K562 (cell line): ENCODE data around the gene SPATS2. TPM values are rescaled to one million over a fixed set of nuclear protein-coding genes. Genes with fewer than 3 reads are reported as not detected.

Experiments used
- ATAC-seq: fragments of 200-7000 bp; cut with Tn5 transposase; 3 replicates; pipeline ENCODE4 v1.9.1; 2020; ENCODE audit warnings: moderate library complexity
- BruUV-seq: library from RNA; stranded (reverse); fragments of 400-500 nt; replicated peaks from 2 replicates; lab custom pipeline; 2021; lab: Mats Ljungman, UMichigan
- CTCF ChIA-PET: fragments of 300-600 bp; formaldehyde crosslinking; extraction: SDS; loops from one replicate; lab custom pipeline; 2021; ENCODE audit warnings: low intra/inter-chr PET ratio; lab: Yijun Ruan, JAX
- POLR2A ChIA-PET: fragments of 300-600, 350-650 bp; sonication (Branson Sonifier 250); formaldehyde crosslinking; extraction: SDS; loops from one replicate; lab custom pipeline; 2021; ENCODE audit warnings: antibody characterized with exemption, inconsistent platforms; lab: Yijun Ruan, JAX
- DNase-seq, 4 experiments: peaks; one replicate each; pipeline versions ENCODE4 v3.0.0 to v3.0.0-alpha.2; 2011 to 2018; ENCODE audit warnings: low spot score in 3 of 4, mixed read lengths in 3 of 4; ENCODE audit errors: extremely low read depth in 1 of 4
- FAIRE-seq: peaks from 2 replicates; lab custom pipeline; 2011; peaks lifted over from hg19 to GRCh38; lab: Jason Lieb, UNC
- H2AFZ ChIP-seq: 2 replicates; pipeline ENCODE4 v1.6.0; 2011; ENCODE audit warnings: low read depth, low read length, control low read depth, inconsistent platforms
- H3K27ac ChIP-seq: fragments of 200-600 bp; 3 replicates; pipeline ENCODE4 v1.8.0; 2011; ENCODE audit warnings: low read depth, mild to moderate bottlenecking, control low read depth, inconsistent platforms, low read length, moderate library complexity, mixed read lengths; ENCODE audit errors: extremely low read depth
- H3K27me3 ChIP-seq, 2 experiments: fragments of 300-600 bp in 1 of 2; 2 replicates in 1 of 2; 3 replicates in 1 of 2; pipeline versions ENCODE4 v1.6.0 to v1.8.0; 2011; ENCODE audit warnings: inconsistent platforms in 2 of 2, low read length in 2 of 2, mild to moderate bottlenecking in 1 of 2, mixed read lengths in 1 of 2, moderate library complexity in 1 of 2; ENCODE audit not compliant: control insufficient read depth in 2 of 2, insufficient read depth in 2 of 2
- H3K36me3 ChIP-seq: fragments of 300-600 bp; 3 replicates; pipeline ENCODE4 v1.8.0; 2011; ENCODE audit warnings: mild to moderate bottlenecking, low read length, inconsistent platforms; ENCODE audit not compliant: control insufficient read depth, insufficient read depth
- H3K4me1 ChIP-seq, 2 experiments: fragments of 200-600 bp in 1 of 2; replicated peaks in 1 of 2; 2 replicates in 1 of 2; 3 replicates in 1 of 2; pipeline versions ENCODE4 v1.5.1 to v1.8.0; 2011; ENCODE audit warnings: inconsistent platforms in 2 of 2, low read length in 2 of 2, mild to moderate bottlenecking in 1 of 2, mixed read lengths in 1 of 2, moderate library complexity in 1 of 2; ENCODE audit not compliant: control insufficient read depth in 2 of 2, insufficient read depth in 2 of 2
- H3K4me2 ChIP-seq: 2 replicates; pipeline ENCODE4 v1.6.1; 2011; ENCODE audit warnings: low read length, control low read depth, inconsistent platforms, mixed read lengths; ENCODE audit not compliant: insufficient read depth
- H3K4me3 ChIP-seq: fragments of 200-600 bp; sonication (generic), shearing (Covaris generic); 2 replicates; pipeline ENCODE4 v1.5.1; 2016; ENCODE audit warnings: control low read depth, inconsistent platforms
- H3K79me2 ChIP-seq: fragments of 200-600 bp; 3 replicates; pipeline ENCODE4 v1.8.0; 2011; ENCODE audit warnings: low read length, inconsistent platforms; ENCODE audit not compliant: control insufficient read depth, insufficient read depth
- H3K9ac ChIP-seq, 2 experiments: 2 replicates each; pipeline versions ENCODE4 v1.6.0 to v1.6.1; 2011; ENCODE audit warnings: low read depth in 2 of 2, low read length in 2 of 2, control low read depth in 1 of 2, inconsistent platforms in 1 of 2, mild to moderate bottlenecking in 1 of 2, mixed read lengths in 1 of 2; ENCODE audit not compliant: insufficient read depth in 1 of 2
- H3K9me1 ChIP-seq: one replicate; pipeline ENCODE4 v1.6.0; 2011; ENCODE audit warnings: inconsistent platforms, mild to moderate bottlenecking, low read length, moderate library complexity; ENCODE audit not compliant: control insufficient read depth, insufficient read depth
- H3K9me3 ChIP-seq: replicated peaks from 2 replicates; pipeline ENCODE4 v1.5.1; 2011; ENCODE audit warnings: low read depth, low read length, inconsistent platforms; ENCODE audit not compliant: control insufficient read depth, insufficient read depth
- H4K20me1 ChIP-seq: replicated peaks from 2 replicates; pipeline ENCODE4 v1.6.1; 2011; ENCODE audit warnings: low read length, inconsistent platforms, mixed read lengths; ENCODE audit not compliant: control insufficient read depth, insufficient read depth
- CEBPB ChIP-seq: fragments of 450-650 bp; IDR thresholded peaks from 2 replicates; pipeline ENCODE4 v1.6.1; 2016; ENCODE audit warnings: missing genetic modification characterization, missing compliant biosample characterization
- ZNF12 ChIP-seq: sonication (generic); formaldehyde crosslinking; IDR thresholded peaks from 2 replicates; pipeline ENCODE4 v1.4.0; 2020; ENCODE audit warnings: mild to moderate bottlenecking, missing genetic modification reagents
- WGBS: fragments of 100-300 bp; shearing (Covaris generic); methylation state at CpG from one replicate; pipeline ENCODE4 v1.1.6; 2016; ENCODE audit warnings: low coverage, mixed read lengths; ENCODE audit not compliant: insufficient coverage; ENCODE audit errors: missing lambda C conversion rate; 5-methylcytosine and 5-hydroxymethylcytosine counted together
- in situ Hi-C: fragments of 300-500 bp; cut with MboI; formaldehyde crosslinking; loops from 4 replicates; pipeline ENCODE4 v1.15.0; 2018; ENCODE audit warnings: inconsistent platforms, mixed read lengths
- intact Hi-C: fragments of 100-400 bp; cut with micrococcal nuclease; formaldehyde crosslinking; loops from 2 replicates; pipeline ENCODE4 v1.14.2; 2022
- polyA plus RNA-seq, 8 experiments: library from polyadenylated mRNA; depleted of rRNA in 4 of 8; stranded (reverse) in 5 of 8; unstranded in 3 of 8; fragments of >200 nt; fragmentation: Nextera tagmentation in 2 of 8; fragmentation: Illumina TruSeq in 1 of 8; extraction: Ambion mirVana in 2 of 8; extraction: Trizol in 1 of 8; gene quantifications; 2 replicates each; pipeline versions ENCODE4 v1.2.1 to v1.2.3, GENCODE V29; 2011 to 2014; ENCODE audit warnings: inconsistent platforms in 1 of 8, missing spikeins in 1 of 8
- total RNA-seq, 7 experiments: library from RNA; depleted of rRNA in 6 of 7; stranded (reverse); fragments of >200 nt in 6 of 7; fragmentation: Illumina TruSeq in 2 of 7; extraction: Trizol in 2 of 7; gene quantifications; 2 replicates each; pipeline versions ENCODE4 v1.2.1 to v1.2.3, GENCODE V29; 2011 to 2021; ENCODE audit warnings: low replicate concordance in 1 of 7
- TF ChIP-seq, protein P1 (sequence below): fragments of 450-650 bp; IDR thresholded peaks from 2 replicates; pipeline ENCODE4 v1.6.1; 2017; ENCODE audit warnings: antibody characterized with exemption, mild to moderate bottlenecking

SPATS2 gene
- total and polyA plus RNA-seq, 9 of the 15 experiments (the other 6 are each of a cell fraction or from before 2014, with no cell fraction given) = 5.4 to 48.2 (median 17.5) TPM

DNA sequence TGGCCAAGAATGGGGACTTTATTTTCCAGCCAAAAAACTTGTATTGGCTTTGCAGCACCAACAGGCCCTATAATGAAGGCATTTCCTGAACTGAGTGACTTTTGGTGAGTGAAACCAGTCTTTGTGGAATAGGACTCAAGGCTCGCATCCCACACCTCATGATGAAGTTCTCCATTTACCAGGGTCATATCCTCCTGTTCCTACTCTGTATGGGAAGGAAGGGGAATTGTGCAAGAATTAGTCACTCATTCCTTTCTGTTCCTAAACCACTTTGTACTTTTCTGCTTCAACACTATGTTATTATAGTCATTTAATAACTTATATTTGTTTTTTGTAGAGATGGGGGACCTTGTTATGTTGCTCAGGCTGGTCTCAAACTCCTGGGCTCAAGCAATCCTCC, 2.3 kb upstream of the SPATS2 start:
- POLR2A ChIA-PET = interaction anchor here (0.6 to 1.3 kb wide), 4 partner anchors 22 to 92 kb away, joined by 3 read pairs; no protein-coding TSS in a partner anchor
- H3K9ac ChIP-seq = no peak overlapping the region
- no peak overlapping the region for H2AFZ ChIP-seq

More for the DNA sequence above, 2.3 kb upstream of the SPATS2 start:
- CTCF ChIA-PET = interaction anchor here (1.1 kb wide), 1 partner anchor 149 kb away, joined by 3 read pairs; no protein-coding TSS in a partner anchor
- H3K9me1 ChIP-seq = no peaks in the 10 kb centered on the region
- DNase-seq (no peak), ATAC-seq (no peak), FAIRE-seq (no peak)
- WGBS = 82% methylated on average over 1 of the region's 1 CpG
- no peak overlapping the region for H3K4me3 ChIP-seq
- no TSS peak for BruUV-seq
- no peaks in the 10 kb centered on the region for H3K27me3 ChIP-seq
- in situ Hi-C loops = loop anchor here (5.0 kb wide), 1 partner anchor 152 kb away; no protein-coding TSS in a partner anchor
- H3K9me3 ChIP-seq = no peaks in the 10 kb centered on the region
- 0 out of 2 replicates have a peak, but pooled peaks have one; percentile 31 for TF ChIP-seq CEBPB (tag)
- TF ChIP-seq, protein P1, sequence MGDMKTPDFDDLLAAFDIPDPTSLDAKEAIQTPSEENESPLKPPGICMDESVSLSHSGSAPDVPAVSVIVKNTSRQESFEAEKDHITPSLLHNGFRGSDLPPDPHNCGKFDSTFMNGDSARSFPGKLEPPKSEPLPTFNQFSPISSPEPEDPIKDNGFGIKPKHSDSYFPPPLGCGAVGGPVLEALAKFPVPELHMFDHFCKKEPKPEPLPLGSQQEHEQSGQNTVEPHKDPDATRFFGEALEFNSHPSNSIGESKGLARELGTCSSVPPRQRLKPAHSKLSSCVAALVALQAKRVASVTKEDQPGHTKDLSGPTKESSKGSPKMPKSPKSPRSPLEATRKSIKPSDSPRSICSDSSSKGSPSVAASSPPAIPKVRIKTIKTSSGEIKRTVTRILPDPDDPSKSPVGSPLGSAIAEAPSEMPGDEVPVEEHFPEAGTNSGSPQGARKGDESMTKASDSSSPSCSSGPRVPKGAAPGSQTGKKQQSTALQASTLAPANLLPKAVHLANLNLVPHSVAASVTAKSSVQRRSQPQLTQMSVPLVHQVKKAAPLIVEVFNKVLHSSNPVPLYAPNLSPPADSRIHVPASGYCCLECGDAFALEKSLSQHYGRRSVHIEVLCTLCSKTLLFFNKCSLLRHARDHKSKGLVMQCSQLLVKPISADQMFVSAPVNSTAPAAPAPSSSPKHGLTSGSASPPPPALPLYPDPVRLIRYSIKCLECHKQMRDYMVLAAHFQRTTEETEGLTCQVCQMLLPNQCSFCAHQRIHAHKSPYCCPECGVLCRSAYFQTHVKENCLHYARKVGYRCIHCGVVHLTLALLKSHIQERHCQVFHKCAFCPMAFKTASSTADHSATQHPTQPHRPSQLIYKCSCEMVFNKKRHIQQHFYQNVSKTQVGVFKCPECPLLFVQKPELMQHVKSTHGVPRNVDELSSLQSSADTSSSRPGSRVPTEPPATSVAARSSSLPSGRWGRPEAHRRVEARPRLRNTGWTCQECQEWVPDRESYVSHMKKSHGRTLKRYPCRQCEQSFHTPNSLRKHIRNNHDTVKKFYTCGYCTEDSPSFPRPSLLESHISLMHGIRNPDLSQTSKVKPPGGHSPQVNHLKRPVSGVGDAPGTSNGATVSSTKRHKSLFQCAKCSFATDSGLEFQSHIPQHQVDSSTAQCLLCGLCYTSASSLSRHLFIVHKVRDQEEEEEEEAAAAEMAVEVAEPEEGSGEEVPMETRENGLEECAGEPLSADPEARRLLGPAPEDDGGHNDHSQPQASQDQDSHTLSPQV = 0 out of 2 replicates have a peak, but pooled peaks have one; percentile 6
- no peak for TF ChIP-seq ZNF12 (CRISPR knock-in tag)
- H4K20me1 ChIP-seq = no peaks in the 10 kb centered on the region
- H3K4me1 ChIP-seq = peaks cover 12 to 22% of the 10 kb centered on the region in 2 experiments; a peak in 3 of 5 replicates
- H3K36me3 ChIP-seq = no peaks in the 10 kb centered on the region
- peaks cover 29% of the 10 kb centered on the region for H3K79me2 ChIP-seq
- no peak overlapping the region for H3K27ac ChIP-seq
- intact Hi-C loops = loop anchor here (5.0 kb wide), 1 partner anchor 57 kb away; no protein-coding TSS in a partner anchor
- no peak overlapping the region for H3K4me2 ChIP-seq
